HUES6 (cell line): ENCODE measurements around the gene ZFP37.

ENCODE experiments used
- H3K27ac ChIP-seq: 2 replicates; pipeline ENCODE4 v1.7.0; 2013; ENCODE audit warnings: low read depth, mild to moderate bottlenecking, low read length, inconsistent platforms
- H3K27me3 ChIP-seq: 2 replicates; pipeline ENCODE4 v1.6.1; 2013; ENCODE audit warnings: low read length; ENCODE audit not compliant: control insufficient read depth, insufficient read depth
- H3K36me3 ChIP-seq: 2 replicates; pipeline ENCODE4 v1.6.1; 2013; ENCODE audit warnings: low read length; ENCODE audit not compliant: control insufficient read depth, insufficient read depth
- H3K4me1 ChIP-seq: 2 replicates; pipeline ENCODE4 v1.6.1; 2013; ENCODE audit warnings: low read length; ENCODE audit not compliant: control insufficient read depth, insufficient read depth
- H3K4me3 ChIP-seq: 2 replicates; pipeline ENCODE4 v1.5.1; 2013; ENCODE audit warnings: low read depth, low read length
- H3K9ac ChIP-seq: one replicate; pipeline ENCODE4 v1.6.1; 2013; ENCODE audit warnings: mild to moderate bottlenecking, low read length
- H3K9me3 ChIP-seq: 2 replicates; pipeline ENCODE4 v1.6.1; 2013; ENCODE audit warnings: low read depth, low read length; ENCODE audit not compliant: control insufficient read depth, insufficient read depth

The ZFP37 gene

GRCh38 chr9:113057193-113057592 is 669 bp upstream of the ZFP37 start:
- Histone ChIP-seq H3K4me1 (no peaks in the 10 kb centered on the region), H3K27me3 (peaks cover 12% of the 10 kb centered on the region; the same call in 1 of the 2 replicates), H3K27ac (no peak overlapping the region), H3K9me3 (peaks cover 46% of the 10 kb centered on the region), H3K36me3 (no peaks in the 10 kb centered on the region), H3K9ac (no peak overlapping the region), H3K4me3 (peak overlapping the region; percentile 91)

GRCh38 chr9:113042884-113043657 is 13.5 kb downstream of the ZFP37 start:
- no peak overlapping the region for H3K9ac ChIP-seq
- no peaks in the 10 kb centered on the region for H3K27me3 ChIP-seq
- H3K4me1 ChIP-seq: no peaks in the 10 kb centered on the region
- H3K4me3 ChIP-seq: no peak overlapping the region
- H3K36me3 ChIP-seq: peaks cover 47% of the 10 kb centered on the region
- H3K27ac ChIP-seq: no peak overlapping the region
- peaks cover 90% of the 10 kb centered on the region for H3K9me3 ChIP-seq

GRCh38 chr9:113026200-113026599 is 30.3 kb downstream of the ZFP37 start:
- no peaks in the 10 kb centered on the region for H3K4me1 ChIP-seq
- H3K27ac ChIP-seq: no peak overlapping the region
- no peaks in the 10 kb centered on the region for H3K36me3 ChIP-seq
- peaks cover 42% of the 10 kb centered on the region for H3K9me3 ChIP-seq
- no peak overlapping the region for H3K9ac ChIP-seq
- no peaks in the 10 kb centered on the region for H3K27me3 ChIP-seq
- H3K4me3 ChIP-seq: no peak overlapping the region

GRCh38 chr9:113018247-113018646 is 38.3 kb downstream of the ZFP37 start:
- Histone ChIP-seq H3K27me3 (no peaks in the 10 kb centered on the region), H3K9me3 (peaks cover 8% of the 10 kb centered on the region; the same call in 1 of the 2 replicates), H3K36me3 (no peaks in the 10 kb centered on the region), H3K4me3 (no peak overlapping the region), H3K4me1 (no peaks in the 10 kb centered on the region), H3K27ac (no peak overlapping the region), H3K9ac (no peak overlapping the region)

GRCh38 chr9:113012492-113012891 is 44.0 kb downstream of the ZFP37 start:
- H3K9me3 ChIP-seq: peaks cover 4% of the 10 kb centered on the region; the same call in 1 of the 2 replicates
- no peak overlapping the region for H3K9ac ChIP-seq
- H3K27me3 ChIP-seq: no peaks in the 10 kb centered on the region
- H3K36me3 ChIP-seq: peaks cover 6% of the 10 kb centered on the region; the same call in 1 of the 2 replicates
- H3K4me3 ChIP-seq: peak overlapping the region; percentile 73
- H3K4me1 ChIP-seq: no peaks in the 10 kb centered on the region; the same call in 1 of the 2 replicates
- no peak overlapping the region for H3K27ac ChIP-seq

- Histone ChIP-seq H3K4me1 (no peaks in the 10 kb centered on the region; the same call in 1 of the 2 replicates), H3K27ac (no peak within 1 kb of the TSS), H3K4me3 (peak within 1 kb of the TSS; percentile 73), H3K36me3 (peaks cover 8% of the 10 kb centered on the region; the same call in 1 of the 2 replicates), H3K9me3 (peaks cover 9% of the 10 kb centered on the region; the same call in 1 of the 2 replicates), H3K9ac (peak within 1 kb of the TSS; percentile 43), H3K27me3 (no peaks in the 10 kb centered on the region)
These were observed 44.6 kb downstream of the ZFP37 start, which contains the start of gene ZNF883 for GRCh38 chr9:113011911-113012381. Gene ZNF883, minus strand, starts transcription at chr9:113012192.

GRCh38 chr9:113005777-113006176 is 50.7 kb downstream of the ZFP37 start:
- Histone ChIP-seq H3K36me3 (peaks cover 17% of the 10 kb centered on the region; the same call in 1 of the 2 replicates), H3K9me3 (peaks cover 38% of the 10 kb centered on the region), H3K4me1 (no peaks in the 10 kb centered on the region), H3K27me3 (no peaks in the 10 kb centered on the region), H3K27ac (no peak overlapping the region), H3K9ac (no peak overlapping the region), H3K4me3 (no peak overlapping the region)

GRCh38 chr9:112997236-112997941 is 59.1 kb downstream of the ZFP37 start:
- H3K36me3 ChIP-seq: peaks cover 42% of the 10 kb centered on the region
- peaks cover 71% of the 10 kb centered on the region for H3K9me3 ChIP-seq
- no peak overlapping the region for H3K4me3 ChIP-seq
- H3K27ac ChIP-seq: no peak overlapping the region
- H3K4me1 ChIP-seq: no peaks in the 10 kb centered on the region
- H3K9ac ChIP-seq: no peak overlapping the region
- H3K27me3 ChIP-seq: no peaks in the 10 kb centered on the region
